SW 1271 (cell line): ENCODE data around the gene ALDOC.

Experiments used
- DNase-seq, 2 experiments: peaks; one replicate each; lab custom pipeline; 2025; lab: John Stamatoyannopoulos, UW

ALDOC gene

GRCh38 chr17:28552176-28552999, 24.3 kb downstream of the ALDOC start, which contains the start of gene UNC119:
Gene UNC119, minus strand, starts transcription at chr17:28552624. Its CDS starts 67 bp downstream, at chr17:28552557.
- peak in 1 of 2 experiments; percentile 62 for DNase-seq

- DNase-seq = no peak
Observed at GRCh38 chr17:28551421-28552175, 25.1 kb downstream of the ALDOC start.

DNA sequence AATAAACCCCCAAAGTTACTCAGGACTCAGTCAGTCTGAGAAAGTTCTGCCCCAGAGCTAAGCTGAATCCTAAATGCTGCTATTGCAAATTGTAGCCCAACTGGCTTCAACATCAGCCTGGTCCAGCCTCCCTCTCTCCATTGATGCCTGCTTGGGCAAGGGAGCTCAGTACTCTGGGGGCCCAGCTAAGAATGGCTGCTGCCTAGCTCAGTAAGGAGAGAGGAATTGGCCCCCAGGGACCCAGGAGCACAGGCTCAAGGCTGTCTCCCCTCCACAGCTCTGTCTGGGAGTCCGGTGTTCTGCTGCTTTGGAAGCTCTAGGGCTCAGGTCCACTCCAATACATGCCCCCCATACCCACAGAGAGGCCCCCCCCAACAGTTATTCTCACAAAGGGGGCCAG, 25.8 kb downstream of the ALDOC start:
- DNase-seq = no peak

DNA sequence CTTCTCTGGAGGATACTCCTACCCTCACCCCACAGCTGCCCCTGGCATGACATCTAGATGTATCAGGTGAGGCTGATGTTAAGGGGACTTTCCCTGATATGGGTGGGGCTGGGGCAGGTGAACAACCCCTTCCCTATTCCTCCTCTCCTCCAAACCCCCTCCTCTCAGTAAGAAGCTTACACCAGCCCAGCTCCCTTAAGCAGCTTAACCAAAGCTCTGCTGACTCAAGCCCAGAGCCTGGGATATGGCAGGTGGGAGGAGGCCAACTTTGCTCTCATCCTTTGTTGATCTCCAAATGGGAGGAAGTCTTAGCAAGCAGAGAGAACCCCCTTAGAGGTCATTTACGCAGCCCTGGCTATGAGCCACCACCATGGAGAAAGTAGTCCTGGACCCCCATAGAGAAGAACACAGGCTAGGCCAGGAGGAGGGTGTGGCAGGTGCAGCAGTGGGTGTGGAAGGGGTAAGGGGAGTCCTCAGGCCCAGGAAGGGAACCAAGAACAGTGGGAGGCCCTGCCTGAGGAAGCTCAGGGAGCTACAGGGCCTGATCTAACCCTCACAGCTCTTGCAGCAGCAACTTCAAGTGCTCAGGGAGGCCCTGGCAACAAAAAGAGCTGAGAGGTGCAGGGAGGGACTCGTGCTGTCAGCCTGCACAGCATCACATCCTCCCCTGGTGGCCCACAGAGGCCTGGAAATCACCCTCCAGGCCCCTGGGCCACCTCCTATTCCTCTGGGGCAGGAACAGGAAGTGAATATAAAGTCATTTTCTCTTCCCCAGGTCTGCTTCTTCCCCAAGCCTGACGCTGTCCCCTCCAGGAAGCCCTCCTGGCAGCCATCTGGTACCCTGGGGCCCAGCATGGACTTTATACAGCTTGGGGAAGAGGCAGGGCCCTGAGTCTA, 27.2 kb downstream of the ALDOC start:
- DNase-seq = no peak

- no peak for DNase-seq
Observed at GRCh38 chr17:28548417-28549130, 28.1 kb downstream of the ALDOC start.

- peak in 1 of 2 experiments; percentile 67 for DNase-seq
Observed at GRCh38 chr17:28547623-28548416, 28.9 kb downstream of the ALDOC start.

DNA sequence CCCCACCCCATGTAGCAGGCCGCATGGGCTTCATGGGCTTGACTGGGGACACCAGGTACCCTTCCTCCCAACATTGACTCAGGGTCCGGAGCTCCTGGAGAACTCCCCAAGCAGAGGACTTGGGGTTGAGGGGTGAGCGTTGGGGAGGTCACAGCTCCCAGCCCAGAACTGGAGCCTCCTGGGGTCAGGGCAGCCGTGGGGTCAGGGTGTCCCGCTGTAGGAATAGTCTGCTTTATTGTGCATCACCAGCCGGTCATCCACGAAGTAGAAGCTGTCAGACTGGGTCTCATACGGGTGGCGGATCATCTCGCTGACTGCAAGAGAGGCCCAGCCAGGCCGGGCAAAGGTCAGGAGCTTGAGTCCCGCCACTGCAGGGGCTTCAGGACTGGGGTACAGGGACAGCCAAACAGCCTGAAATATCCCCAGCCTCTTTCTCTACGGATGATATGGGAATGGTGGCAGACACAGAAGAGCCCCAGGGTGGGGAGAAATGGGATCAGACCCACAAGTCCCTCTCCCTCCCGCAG, 29.5 kb downstream of the ALDOC start:
- no peak for DNase-seq

DNA sequence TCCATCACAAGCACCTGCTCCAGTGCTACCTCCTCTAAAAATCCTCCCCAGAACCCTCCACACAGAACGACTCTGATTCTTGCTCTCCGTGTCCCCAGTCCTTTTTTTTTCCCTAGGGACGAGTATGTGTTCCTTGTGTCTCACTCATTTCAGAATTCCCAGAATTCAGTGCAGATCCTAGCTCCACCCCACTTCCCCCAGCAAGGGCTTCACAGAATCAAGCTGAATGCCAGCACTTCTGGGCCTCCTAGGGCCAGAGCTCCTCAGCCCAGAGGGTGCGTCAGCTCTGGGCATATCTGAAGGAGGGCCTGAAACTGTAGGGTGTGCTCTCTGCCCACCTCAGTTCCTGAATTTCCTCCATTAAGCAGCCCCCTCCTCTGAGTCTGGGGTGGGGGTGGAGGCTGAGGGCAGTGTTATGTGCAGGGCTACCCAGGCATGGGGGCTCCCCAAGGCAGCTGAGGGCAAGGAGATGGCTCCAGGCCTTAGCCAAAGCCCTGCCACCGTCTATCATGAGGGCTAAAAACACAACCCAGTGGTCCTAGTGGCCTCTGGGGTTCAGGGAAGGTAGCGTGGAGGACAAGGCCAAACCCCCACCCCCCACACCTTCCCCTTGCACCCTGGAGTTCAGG, 30.8 kb downstream of the ALDOC start:
- DNase-seq = no peak

DNA sequence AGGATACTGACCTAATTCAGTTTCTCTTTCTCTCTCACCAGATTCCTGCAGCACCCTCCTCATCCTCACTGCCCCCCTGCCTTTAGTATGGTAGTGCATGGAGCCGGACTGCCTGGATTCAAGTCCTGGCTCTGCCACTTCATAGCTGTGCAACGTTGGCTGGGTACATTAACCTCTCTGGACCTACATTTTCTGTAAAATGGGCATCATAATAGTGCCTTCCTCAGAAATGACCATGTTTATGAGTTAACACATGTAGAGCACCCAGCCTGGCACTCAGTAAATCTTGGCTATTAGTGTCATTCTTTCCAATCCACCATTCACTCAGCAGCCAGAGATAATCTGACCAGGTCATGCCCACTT, 31.6 kb downstream of the ALDOC start:
- DNase-seq = no peak

DNA sequence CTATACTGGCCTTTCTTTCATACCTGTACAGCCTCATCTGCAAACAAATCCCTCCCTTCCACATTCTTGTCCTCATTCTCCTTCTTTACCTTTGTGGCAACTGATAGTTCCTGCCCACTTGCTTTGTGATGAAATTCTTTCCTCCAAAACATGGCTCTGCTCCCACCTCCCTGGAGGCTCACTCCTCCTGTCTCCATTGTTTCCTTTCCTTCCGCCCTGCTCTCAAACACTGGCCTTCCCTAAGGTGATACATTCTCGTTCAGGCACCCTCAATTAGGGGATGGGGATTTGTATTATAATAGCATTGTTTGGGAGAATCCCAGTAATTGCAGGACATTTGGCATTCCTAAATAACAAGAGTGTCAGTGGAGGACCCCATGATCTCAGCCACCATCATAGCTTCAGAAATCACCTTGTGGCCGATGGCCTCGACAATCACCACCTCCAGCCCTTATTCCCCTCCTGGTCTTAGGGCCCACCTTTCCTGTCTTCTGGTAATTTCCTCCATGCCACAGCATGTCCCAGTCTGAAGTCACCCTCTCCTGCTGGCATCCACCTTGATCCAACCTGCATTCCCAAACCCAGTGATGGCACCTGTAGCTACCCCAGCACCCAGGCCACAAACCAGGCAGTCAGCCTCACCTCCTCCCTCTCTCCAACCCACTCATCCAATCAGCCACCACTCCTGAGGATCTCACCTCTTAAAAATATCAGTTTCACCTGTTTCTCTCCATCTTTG, 32.1 kb downstream of the ALDOC start:
- no peak for DNase-seq

GRCh38 chr17:28541439-28541838, 35.3 kb downstream of the ALDOC start:
- no peak for DNase-seq

GRCh38 chr17:28540231-28540630, 36.5 kb downstream of the ALDOC start:
- no peak for DNase-seq

- no peak for DNase-seq
Observed at GRCh38 chr17:28538296-28538895, 38.3 kb downstream of the ALDOC start.

- DNase-seq = no peak
Observed at GRCh38 chr17:28537219-28537610, 39.5 kb downstream of the ALDOC start.

GRCh38 chr17:28536532-28537218, 40.0 kb downstream of the ALDOC start:
- no peak for DNase-seq

DNA sequence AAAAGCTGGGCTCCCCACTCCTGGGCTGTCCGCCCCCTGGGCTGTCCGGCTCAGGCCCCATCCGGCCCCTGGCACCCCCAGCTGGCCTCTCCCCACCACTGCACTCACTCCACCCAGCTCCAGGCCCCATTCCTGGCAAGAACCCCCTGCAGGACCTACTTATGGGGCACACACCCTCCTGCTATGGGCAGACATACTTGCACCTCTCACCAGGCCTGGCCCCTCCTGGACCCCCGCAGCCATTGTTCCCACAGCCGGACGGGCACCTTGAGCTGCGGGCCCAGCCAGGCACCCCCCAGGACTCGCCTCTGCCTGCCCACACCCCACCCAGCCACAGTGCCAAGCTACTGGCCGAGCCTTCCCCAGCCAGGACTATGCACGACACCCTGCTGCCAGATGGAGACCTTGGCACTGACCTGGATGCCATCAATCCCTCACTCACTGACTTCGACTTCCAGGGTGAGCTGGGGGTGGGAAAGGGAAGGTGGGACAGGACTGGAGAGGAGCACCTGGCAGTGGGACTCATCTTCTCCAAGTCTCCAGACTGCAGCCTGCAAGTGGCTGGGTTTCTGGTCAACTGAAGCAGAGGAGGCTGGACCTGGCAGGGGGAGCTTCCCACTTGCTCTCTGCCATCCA, 41.8 kb downstream of the ALDOC start:
- DNase-seq = no peak

- no peak for DNase-seq
Observed at GRCh38 chr17:28533091-28533807, 43.4 kb downstream of the ALDOC start.
